NOMO-1 (cell line): ENCODE measurements around the gene P2RX7.
A peak's percentile ranks its signal among the peaks of the same experiment; 100 is the strongest.
"Not testable (repeated sequence)": the region's sequence is repeated elsewhere in the genome, so short reads cannot be mapped to it uniquely, and the experiment has no call there.

Experiments used
- DNase-seq, 2 experiments: peaks; one replicate each; lab custom pipeline; 2025; ENCODE audit not compliant: unreplicated experiment in 2 of 2; lab: John Stamatoyannopoulos, UW

P2RX7 gene

GRCh38 chr12:121202407-121203355 is 70.0 kb downstream of the P2RX7 start:
- DNase-seq = peak in 1 of 2 experiments; percentile 43

- no peak for DNase-seq
These were observed 70.8 kb downstream of the P2RX7 start for GRCh38 chr12:121203482-121203881.

GRCh38 chr12:121205491-121205890 is 72.8 kb downstream of the P2RX7 start:
- DNase-seq = no peak

GRCh38 chr12:121208571-121208970 is 75.9 kb downstream of the P2RX7 start:
- DNase-seq = not testable (repeated sequence)

GRCh38 chr12:121209221-121209620 is 76.5 kb downstream of the P2RX7 start:
- no peak for DNase-seq

- DNase-seq = peak; percentile 85 to 94
These were observed 77.2 kb downstream of the P2RX7 start, which contains the start of gene P2RX4 for GRCh38 chr12:121209624-121210572. P2RX4 (plus strand) TSS chr12:121210129; CDS start chr12:121210165, 36 bp downstream.

- no peak for DNase-seq
These were observed 80.2 kb downstream of the P2RX7 start for GRCh38 chr12:121212875-121213274.

GRCh38 chr12:121214166-121214777 is 81.6 kb downstream of the P2RX7 start:
- peak; percentile 51 to 87 for DNase-seq

GRCh38 chr12:121214855-121215745 is 82.4 kb downstream of the P2RX7 start:
- peak; percentile 83 to 84 for DNase-seq

GRCh38 chr12:121216102-121216501 is 83.4 kb downstream of the P2RX7 start:
- no peak for DNase-seq

GRCh38 chr12:121217063-121217462 is 84.4 kb downstream of the P2RX7 start:
- no peak for DNase-seq

GRCh38 chr12:121217761-121218160 is 85.1 kb downstream of the P2RX7 start:
- DNase-seq = no peak

- DNase-seq = no peak
These were observed 86.1 kb downstream of the P2RX7 start for GRCh38 chr12:121218588-121219352.

GRCh38 chr12:121219353-121219986 is 86.8 kb downstream of the P2RX7 start:
- no peak for DNase-seq

- no peak for DNase-seq
These were observed 90.2 kb downstream of the P2RX7 start for GRCh38 chr12:121222847-121223246.

- peak in 1 of 2 experiments; percentile 10 for DNase-seq
These were observed 90.9 kb downstream of the P2RX7 start for GRCh38 chr12:121223292-121224285.

- DNase-seq = no peak
These were observed 91.9 kb downstream of the P2RX7 start for GRCh38 chr12:121224591-121224990.
